Posterior vena cava (tissue), 2 donors: ENCODE results near the gene RWDD2A. TPM values are rescaled to one million over a fixed set of nuclear protein-coding genes. Genes with fewer than 3 reads are reported as not detected.

Source experiments
- DNase-seq: peaks from one replicate; pipeline ENCODE4 v3.0.0-alpha.2; 2020; ENCODE audit warnings: low spot score
- intact Hi-C, 2 donors: fragments of 100-400 bp; cut with DNase I; formaldehyde crosslinking; loops; one replicate each; pipeline versions ENCODE4 v1.14.1 to v1.14.2; 2022 to 2023
- total RNA-seq, 2 donors: library from RNA; stranded (reverse); fragmentation: NEBNext Ultra II Directional; extraction: Animal tissue kit (Norgen Biotek cat#: 25700); gene quantifications; one replicate each; pipeline ENCODE4 v1.2.1, GENCODE V29; 2021
- donor health status: DM: yes; HTN: yes; CAD: no.
- donor health status: DM: yes; HTN: yes; CAD: no.

The RWDD2A gene
- total RNA-seq, 2 donors from 2014 or later: 3.8 to 4.7 TPM

- peak; percentile 84 for DNase-seq
- intact Hi-C loops: no loop called here
Observed at GRCh38 chr6:83193747-83194566, 800 bp downstream of the RWDD2A start.

GRCh38 chr6:83198486-83199172, 5.5 kb downstream of the RWDD2A start:
- intact Hi-C loops: no loop called here
- DNase-seq: no peak

- no peak for DNase-seq
- intact Hi-C loops: no loop called here
Observed at GRCh38 chr6:83199173-83199862, 6.2 kb downstream of the RWDD2A start.

GRCh38 chr6:83199863-83200225, 6.7 kb downstream of the RWDD2A start:
- intact Hi-C loops: no loop called here

GRCh38 chr6:83202031-83202430, 8.9 kb downstream of the RWDD2A start:
- intact Hi-C loops: no loop called here
- DNase-seq: no peak

More at GRCh38 chr6:83199863-83200225, 6.7 kb downstream of the RWDD2A start:
- DNase-seq: no peak

GRCh38 chr6:83215131-83216047, 22.2 kb downstream of the RWDD2A start:
- no peak for DNase-seq
- intact Hi-C loops: no loop called here

GRCh38 chr6:83216806-83217205, 23.6 kb downstream of the RWDD2A start:
- intact Hi-C loops: no loop called here
- no peak for DNase-seq

- intact Hi-C loops: no loop called here
- no peak for DNase-seq
Observed at GRCh38 chr6:83218646-83219045, 25.5 kb downstream of the RWDD2A start.

- intact Hi-C loops: loop anchor here in 1 of 2 donors (2.0 kb wide), 1 partner anchor 293 kb away; the partner anchor contains the start of gene PRSS35
- DNase-seq: no peak
Observed at GRCh38 chr6:83220121-83220520, 27.0 kb downstream of the RWDD2A start.

- intact Hi-C loops: loop anchor here in 1 of 2 donors (2.0 kb wide), 1 partner anchor 292 kb away; the partner anchor contains the start of gene PRSS35
- no peak for DNase-seq
Observed at GRCh38 chr6:83221276-83221675, 28.1 kb downstream of the RWDD2A start.

- intact Hi-C loops: loop anchor here in 1 of 2 donors (2.0 kb wide), 1 partner anchor 291 kb away; the partner anchor contains the start of gene PRSS35
- no peak for DNase-seq
Observed at GRCh38 chr6:83221889-83222479, 28.8 kb downstream of the RWDD2A start.

GRCh38 chr6:83226517-83226916, 33.4 kb downstream of the RWDD2A start:
- intact Hi-C loops: no loop called here
- no peak for DNase-seq

- intact Hi-C loops: no loop called here
- no peak for DNase-seq
Observed at GRCh38 chr6:83231146-83231545, 38.0 kb downstream of the RWDD2A start.

- intact Hi-C loops: no loop called here
- DNase-seq: no peak
Observed at GRCh38 chr6:83247471-83247870, 54.3 kb downstream of the RWDD2A start.

Other genes with a start within 250 kb of the RWDD2A start
- 1 to 10 TPM; 3.6 TPM for gene UBE3D, start 127.5 kb upstream of the RWDD2A start, total RNA-seq
- gene DOP1A, start 125.7 kb upstream of the RWDD2A start, total RNA-seq: 10 to 100 TPM; 20.5 to 21.3 TPM
- gene PGM3, start 92 bp upstream of the RWDD2A start, total RNA-seq: 10 to 100 TPM; 39.6 to 44.2 TPM
- 10 to 100 TPM; 12.8 to 14.5 TPM for gene ME1, start 237.7 kb downstream of the RWDD2A start, total RNA-seq